Bone marrow (tissue), 2 donors: ENCODE results near the gene SAMD4A.

Source experiments
- DNase-seq, 2 donors: peaks; one replicate each; lab custom pipeline; 2025; lab: John Stamatoyannopoulos, UW

The SAMD4A gene

DNA sequence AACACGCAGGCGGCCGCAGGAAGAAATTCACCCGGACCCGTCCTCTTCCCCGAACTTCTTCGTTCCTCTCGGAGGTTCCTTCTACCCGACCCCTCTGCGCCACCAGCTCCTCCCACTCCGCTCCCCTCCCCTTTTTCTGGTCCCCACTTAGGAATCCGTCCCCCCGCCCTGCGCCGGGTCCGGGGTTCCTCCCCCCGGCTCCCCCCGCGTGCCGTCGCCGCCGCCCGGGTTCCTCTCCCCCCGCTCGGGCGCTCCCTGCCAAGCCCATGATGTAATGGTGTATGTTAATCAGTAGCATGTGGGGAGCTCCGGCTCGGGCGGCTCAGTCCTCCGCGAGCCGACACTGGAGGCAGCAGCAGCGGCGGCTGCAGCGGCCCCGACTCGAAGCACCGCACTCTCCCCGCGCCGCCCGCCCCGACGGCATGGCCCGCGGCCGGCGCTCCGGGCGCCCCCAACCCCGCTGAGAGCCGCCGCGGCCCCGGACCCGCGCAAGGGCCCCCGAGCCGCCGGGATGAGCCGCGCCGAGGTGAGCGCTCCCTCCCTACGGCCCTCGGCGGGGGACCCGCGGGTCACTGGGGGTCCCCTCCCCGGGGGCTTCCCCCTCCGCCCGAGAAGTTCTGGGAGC lies 1.0 kb upstream of the SAMD4A start:
- peak; percentile 22 to 44 for DNase-seq

- DNase-seq: no peak
Observed at GRCh38 chr14:54567224-54567638, 303 bp downstream of the SAMD4A start.

DNA sequence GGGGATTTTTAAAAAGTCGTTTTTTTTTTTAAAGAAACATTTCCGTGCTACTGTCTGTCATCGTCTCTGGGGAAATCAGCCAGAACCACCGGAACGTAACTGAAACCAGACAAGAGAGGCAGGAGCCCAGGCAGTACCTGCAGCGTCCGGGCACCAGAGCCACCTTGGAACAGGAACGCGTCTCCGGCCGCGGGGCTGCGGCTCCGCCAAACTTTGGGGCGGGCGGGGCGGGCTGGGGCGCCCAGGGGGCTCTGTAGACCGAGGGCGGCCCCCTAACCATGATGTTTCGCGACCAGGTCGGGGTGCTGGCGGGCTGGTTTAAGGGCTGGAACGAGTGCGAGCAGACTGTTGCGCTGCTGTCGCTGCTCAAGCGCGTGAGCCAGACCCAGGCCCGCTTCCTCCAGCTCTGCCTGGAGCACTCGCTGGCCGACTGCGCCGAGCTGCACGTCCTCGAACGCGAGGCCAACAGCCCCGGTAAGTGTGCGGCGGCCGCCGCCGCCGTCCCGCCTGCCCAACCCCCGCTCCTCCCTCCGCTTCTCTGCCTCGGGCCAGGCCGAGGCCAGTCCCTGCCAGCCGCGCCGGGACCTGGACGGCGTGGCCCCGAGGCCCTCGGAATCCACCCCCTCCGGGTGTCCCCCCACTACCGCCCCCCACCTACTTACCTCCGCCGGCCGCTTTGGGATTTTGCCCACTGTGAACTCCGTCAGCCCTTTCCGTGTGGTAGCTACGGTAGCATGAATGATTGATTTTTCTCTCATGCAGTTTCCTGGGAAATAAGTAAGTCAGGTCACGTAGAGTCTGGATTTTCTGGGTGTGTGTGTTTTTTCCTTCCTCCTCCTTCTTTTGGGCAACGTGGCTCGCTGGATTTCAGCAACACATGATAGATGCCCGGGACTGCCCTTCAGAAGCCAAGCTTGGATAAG lies 972 bp downstream of the SAMD4A start:
- DNase-seq: peak in 1 of 2 donors; percentile 8

DNA sequence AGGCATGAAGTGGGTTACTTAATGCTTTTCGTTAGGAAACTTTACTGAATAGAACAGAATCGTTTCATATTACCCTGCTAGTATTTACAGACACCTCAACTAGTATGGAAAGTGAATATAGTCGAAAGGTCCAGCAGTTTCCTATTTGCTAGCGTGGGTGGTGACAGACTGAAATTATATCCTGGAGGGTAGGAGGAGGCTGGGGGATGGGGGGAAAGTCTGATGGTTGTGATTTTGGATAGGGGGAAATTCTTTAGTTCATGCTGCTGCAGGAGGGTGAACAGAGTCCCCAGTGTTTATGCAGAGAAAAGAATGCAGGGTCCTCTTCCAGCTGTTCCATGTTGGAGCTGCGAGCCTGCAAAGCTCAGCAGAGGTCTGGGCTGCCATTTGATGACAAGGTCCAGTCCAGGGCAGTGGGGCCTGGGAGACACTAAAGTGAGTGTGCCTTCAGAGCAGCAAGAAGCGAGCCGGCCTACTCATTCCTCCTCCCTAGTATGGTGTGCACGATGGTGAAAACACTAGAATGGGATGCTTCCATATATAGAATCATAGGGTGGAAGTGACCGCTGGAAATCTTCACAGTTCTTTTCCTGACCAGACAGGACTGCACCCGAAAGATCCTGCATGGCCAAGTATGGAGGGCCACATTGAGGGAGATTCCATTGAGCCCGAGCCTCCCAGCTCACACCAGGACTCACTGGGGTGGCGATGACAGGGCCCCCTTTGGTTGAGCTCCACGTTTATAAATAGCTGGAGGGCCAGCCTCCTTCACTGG lies 2.1 kb downstream of the SAMD4A start:
- no peak for DNase-seq

DNA sequence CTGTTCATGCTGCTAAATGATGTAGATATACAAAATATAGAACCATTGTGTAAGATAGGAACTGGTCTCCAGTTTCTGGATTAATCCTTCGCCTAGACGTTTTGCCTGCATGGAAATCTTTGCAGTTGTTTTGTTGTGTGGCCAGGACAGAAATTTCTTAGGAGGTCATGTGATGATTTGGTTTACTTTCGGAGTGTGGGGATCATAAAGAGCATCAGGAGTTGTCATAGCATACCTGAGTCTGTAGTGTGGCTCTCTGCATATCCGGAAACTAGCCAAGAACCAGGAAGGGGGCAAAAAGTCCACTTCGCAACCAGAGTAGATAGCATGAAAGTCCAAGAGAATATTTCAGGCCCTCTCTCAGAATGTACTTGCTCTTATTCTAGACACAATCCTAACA lies 3.1 kb downstream of the SAMD4A start:
- no peak for DNase-seq

DNA sequence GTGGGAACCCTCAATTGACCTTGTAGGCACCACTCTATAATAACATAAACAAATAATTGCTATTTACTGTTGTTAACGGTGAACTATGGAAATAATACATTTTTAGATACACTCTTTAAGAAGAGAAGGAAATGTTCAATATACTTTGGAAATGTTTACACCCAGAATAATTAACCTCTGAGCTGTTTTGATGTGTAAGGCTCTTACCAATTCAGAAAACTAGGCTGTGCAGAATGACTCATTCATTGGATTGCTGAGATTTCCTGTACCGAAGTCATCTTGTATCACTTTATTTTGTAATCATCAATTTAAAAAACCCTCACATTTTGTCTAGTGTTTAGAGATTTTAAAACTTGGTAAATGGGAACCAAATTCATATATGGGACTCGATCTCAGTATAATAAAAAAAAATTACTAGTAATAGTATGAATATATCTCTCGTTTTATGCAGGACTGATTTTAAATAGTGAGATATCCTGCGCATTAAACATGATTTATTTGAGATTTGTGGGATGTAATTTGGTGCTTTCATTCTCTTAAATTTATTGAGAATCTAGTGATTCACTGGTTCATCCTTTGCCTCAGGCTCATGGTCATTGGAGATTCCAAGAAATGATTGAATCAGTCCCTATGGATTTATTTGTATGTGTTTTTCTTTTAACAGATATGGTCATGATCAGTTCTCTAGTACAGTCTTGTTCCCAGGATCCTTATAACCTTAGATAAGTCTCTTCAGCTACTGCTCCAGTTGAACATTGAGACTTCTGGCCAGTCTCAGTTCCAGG lies 3.9 kb downstream of the SAMD4A start:
- no peak for DNase-seq

DNA sequence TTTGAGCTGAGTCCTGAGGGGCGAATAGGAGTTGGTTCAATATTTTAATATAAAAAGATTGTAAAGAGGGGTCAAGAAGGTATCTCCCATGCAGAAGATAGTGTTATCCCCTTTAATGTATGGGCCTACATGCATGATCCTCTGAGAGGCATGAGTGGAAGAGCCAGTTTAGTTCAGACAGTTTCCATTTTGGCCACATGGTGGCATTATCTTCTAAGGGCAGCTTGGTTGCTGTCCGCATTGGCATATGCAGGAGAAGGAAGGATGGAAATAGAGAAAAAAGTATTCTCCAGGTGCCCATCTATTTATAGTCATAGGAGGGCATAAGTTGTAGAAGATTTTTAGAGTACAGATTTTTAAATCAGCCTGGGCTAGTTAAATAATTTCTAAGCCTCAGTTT lies 5.4 kb downstream of the SAMD4A start:
- peak in 1 of 2 donors; percentile 28 for DNase-seq

DNA sequence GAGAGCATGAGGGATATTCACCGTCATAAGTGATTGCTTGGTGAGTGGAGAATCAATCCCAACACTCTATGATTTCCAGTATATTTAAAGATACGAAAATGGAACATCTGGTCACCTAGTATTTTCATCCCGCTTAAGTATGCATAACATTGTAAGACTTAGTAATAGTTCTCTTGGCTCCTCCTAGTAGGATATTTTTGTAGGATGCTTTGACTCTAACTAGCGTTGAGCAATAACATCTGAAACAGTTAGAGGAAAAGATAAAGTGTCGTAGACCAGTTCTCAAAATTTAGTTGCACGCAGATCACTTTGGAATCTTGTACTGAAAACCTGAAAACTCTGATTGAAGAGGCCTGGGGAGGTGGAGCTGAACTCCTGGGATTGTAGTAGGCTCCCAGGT lies 7.6 kb downstream of the SAMD4A start:
- DNase-seq: no peak

DNA sequence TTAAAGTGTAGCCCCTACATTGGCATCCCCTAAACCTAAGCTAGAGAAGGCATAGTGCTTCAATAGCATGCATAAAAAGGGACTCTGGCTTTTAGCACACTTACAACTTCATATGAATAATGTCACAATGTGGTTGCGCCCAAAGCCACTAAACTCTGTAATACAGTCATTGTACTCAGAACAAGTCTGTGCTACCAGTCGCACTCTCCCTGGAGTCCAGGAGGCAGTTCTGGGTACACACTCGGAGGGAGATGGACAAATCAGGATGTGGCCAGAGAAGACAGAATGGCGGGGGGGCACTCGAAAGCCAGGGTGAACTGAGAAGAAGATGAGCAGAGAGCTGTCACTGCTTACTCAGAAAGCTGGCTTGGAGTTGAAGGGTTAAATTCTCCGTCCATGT lies 10.6 kb downstream of the SAMD4A start:
- DNase-seq: no peak

- no peak for DNase-seq
Observed at GRCh38 chr14:54577977-54578376, 11.0 kb downstream of the SAMD4A start.

DNA sequence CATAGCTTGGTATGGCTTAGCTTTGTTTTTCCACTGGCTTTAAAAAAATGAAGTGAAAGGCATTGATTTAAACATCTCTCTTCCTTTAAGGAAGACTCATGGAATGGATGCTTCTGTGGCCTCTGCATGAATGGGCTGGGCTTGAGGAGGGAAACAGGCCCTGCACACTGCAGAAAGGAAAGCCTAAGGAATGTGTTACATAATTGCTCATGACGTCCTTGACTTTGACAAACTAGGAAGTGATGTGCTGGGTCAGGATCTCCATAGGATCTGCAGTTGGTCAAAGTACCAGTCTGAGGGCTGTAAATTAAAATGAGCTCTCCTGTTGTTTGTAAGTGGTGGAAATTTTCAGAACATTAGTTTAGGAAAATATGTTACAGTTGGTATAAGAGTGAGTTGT lies 12.7 kb downstream of the SAMD4A start:
- DNase-seq: no peak

DNA sequence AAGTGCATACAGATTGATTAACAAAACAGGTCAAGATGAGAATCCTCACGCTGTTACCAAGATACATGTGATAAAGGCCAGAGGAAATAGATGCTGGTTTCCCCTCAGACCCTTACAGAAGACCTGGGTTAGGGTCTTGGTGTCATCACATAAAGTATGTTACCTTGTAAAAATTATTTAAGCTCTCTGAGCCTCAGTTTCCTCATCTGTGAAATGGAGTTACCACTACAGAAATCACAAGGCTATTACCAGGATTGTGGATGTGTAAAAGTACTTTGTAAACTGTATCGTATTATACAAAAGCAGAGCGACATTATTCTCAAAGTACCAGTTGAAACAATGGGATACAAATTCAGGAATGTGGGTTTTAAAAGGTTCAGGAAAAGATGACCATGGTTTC lies 14.0 kb downstream of the SAMD4A start:
- no peak for DNase-seq

GRCh38 chr14:54582334-54582733 lies 15.4 kb downstream of the SAMD4A start:
- DNase-seq: no peak

GRCh38 chr14:54584097-54584496 lies 17.2 kb downstream of the SAMD4A start:
- no peak for DNase-seq

DNA sequence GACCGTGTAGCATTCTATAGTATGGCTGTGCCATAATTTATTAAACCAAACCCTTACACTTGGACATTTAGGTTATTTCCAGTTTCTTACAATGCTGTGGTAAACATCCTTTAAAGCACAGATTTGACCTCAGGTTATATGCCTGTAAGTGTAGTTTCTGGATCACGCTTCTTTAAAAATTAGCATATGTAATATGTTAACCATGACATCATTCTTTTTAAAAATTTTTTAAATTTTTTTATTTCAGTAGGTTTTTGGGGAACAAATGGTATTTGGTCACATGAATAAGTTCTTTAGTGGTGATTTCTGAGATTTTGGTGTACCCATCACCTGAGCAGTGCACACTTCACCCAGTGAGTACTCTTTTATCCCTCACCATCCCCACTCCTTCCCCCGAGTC lies 18.3 kb downstream of the SAMD4A start:
- DNase-seq: no peak

DNA sequence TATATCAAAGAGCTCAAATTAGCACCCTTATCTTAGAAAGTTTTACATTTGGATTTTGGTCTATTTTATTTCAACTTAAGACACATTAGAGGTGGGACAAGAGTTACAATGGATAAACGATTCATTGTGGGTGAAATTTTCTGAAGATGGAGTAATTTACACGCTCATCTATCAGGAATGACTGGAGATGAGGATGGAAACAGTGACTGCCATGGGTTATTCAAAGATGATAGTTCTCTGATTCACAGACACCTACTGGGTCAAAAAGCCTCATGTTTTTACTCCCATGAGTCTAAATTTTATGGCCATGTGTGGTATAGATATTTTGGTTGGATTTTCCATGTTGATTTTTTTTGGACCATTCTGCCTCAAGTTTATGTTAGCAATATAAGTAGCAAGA lies 22.1 kb downstream of the SAMD4A start:
- DNase-seq: no peak

GRCh38 chr14:54589843-54590242 lies 22.9 kb downstream of the SAMD4A start:
- DNase-seq: no peak

GRCh38 chr14:54590481-54590880 lies 23.6 kb downstream of the SAMD4A start:
- DNase-seq: no peak

- DNase-seq: no peak
Observed at GRCh38 chr14:54591461-54591860, 24.5 kb downstream of the SAMD4A start.

DNA sequence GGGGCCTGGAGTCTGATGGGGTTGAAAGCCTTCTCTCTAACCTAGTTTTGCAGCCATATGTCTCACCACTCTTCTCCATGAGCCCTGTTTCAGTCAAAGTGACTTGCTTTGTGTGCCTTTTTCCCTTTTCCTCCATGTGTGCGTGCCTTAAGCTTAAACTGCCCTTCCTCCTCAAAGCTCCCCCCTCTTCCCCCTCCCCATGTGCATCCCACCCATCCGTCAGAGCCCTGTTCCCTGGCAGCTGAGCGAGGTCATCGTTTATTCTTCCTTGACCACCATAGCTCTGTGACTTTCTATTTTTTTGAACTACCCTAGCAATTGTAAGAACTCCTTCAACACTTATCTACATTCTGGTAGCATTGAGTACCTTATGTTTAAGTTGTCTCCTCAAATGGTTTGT lies 24.9 kb downstream of the SAMD4A start:
- no peak for DNase-seq

GRCh38 chr14:54593860-54594259 lies 26.9 kb downstream of the SAMD4A start:
- no peak for DNase-seq

- DNase-seq: no peak
Observed at GRCh38 chr14:54594537-54594936, 27.6 kb downstream of the SAMD4A start.
